ENCODE results near the gene TARBP2.

DNA sequence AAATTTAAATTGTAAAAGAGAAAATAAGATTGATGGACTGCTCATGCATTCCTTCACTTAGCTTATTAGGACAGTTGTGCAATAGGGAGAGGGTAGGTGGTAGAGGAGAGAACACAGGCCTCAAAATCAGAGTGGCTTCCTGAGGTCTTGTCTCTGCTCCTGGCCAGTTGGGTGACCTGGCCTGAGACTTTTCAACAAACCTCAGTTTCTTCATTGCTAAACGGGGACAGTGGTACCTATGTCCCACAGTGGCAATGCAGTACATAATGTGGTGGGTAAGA lies 4.4 kb upstream of the TARBP2 start:
- TF ChIP-seq, protein P1, sequence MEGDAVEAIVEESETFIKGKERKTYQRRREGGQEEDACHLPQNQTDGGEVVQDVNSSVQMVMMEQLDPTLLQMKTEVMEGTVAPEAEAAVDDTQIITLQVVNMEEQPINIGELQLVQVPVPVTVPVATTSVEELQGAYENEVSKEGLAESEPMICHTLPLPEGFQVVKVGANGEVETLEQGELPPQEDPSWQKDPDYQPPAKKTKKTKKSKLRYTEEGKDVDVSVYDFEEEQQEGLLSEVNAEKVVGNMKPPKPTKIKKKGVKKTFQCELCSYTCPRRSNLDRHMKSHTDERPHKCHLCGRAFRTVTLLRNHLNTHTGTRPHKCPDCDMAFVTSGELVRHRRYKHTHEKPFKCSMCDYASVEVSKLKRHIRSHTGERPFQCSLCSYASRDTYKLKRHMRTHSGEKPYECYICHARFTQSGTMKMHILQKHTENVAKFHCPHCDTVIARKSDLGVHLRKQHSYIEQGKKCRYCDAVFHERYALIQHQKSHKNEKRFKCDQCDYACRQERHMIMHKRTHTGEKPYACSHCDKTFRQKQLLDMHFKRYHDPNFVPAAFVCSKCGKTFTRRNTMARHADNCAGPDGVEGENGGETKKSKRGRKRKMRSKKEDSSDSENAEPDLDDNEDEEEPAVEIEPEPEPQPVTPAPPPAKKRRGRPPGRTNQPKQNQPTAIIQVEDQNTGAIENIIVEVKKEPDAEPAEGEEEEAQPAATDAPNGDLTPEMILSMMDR (conservative IDR thresholded peaks at IDR 0.05; ENCODE audit: low read depth, low read length), result no peak
- TF ChIP-seq EZH2 (IDR thresholded peaks at IDR 0.05; ENCODE audit: low read length, unreplicated experiment) (no peak), EZH2phosphoT487 (IDR thresholded peaks at IDR 0.05; ENCODE audit: borderline replicate concordance, low read length) (no peak)

All from PC-3 (cell line).